ENCODE measurements around the gene SLC35F3. TPM values are rescaled to one million over a fixed set of nuclear protein-coding genes. Genes with fewer than 3 reads are reported as not detected.
"Not testable (repeated sequence)": the region's sequence is repeated elsewhere in the genome, so short reads cannot be mapped to it uniquely, and the experiment has no call there.

Gene SLC35F3
- total RNA-seq, 1 experiment from 2014 or later: 4.6 TPM

DNA sequence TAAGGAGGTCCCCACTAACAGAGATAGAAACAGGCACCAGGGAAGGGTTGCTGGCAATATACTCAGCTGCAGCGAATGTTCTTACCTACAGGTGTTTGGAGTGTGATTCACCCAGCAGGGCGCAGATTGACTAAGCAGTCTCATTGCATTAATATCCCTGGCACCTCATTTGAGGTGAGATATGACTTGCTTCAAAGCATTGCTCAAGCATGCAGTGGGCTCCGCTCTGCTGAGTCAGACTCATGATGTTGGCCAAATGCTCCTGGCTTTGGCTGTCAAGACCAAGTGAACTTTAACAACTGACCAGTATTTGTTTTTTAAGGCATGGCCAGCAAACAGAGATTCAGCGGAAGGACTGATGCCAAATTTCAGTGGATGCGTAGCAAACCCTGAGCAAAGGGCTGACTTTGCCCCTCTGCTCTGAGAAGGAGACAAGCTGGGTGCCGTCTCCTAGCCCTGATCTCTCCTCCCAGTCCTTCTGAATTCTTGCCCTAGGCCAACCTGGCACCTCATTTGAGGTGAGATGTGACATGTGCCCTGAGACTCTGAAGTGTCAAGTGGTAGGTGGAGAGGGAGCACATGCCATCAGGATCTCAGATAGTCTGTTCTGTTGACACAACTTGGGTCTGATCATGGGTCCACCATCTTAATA lies 281.7 kb downstream of the SLC35F3 start:
- DNase-seq (ENCODE audit: low read depth): peak; percentile 88

DNA sequence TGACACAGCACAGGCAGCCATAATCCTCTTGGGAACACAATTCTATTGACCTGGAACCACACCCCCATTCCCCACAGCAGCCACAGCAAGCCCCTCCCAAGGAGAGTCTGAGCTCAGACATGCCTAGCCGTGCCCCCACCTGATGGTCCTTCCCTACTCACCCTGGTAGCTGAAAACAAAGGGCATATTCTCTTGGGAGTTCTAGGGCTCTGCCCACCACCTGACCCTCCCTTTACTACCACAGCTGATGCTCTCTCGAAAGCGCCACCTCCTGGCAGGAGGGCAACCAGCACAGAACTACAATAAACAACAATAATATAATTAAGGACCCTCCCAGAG lies 283.9 kb downstream of the SLC35F3 start:
- peak; percentile 16 for DNase-seq (ENCODE audit: low read depth)

DNA sequence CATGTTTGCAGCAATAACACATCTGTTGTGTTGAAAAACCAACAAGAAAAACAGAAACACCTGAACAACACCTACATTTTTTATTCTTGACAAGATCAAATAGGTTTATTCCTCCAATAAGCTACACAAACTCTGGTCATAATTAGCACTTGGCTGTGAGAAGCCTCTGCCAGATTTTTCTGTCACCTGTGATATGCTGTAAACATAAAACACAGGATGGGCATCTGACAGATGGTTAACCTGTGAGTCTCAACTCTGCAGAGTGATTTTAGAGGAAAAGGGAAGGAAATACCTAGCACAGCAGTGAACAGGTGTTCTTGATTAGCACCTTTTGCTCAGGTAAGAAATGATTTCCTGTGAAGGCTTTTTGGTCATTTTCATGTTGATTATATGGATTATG lies 293.4 kb downstream of the SLC35F3 start:
- DNase-seq (ENCODE audit: low read depth): no peak

DNA sequence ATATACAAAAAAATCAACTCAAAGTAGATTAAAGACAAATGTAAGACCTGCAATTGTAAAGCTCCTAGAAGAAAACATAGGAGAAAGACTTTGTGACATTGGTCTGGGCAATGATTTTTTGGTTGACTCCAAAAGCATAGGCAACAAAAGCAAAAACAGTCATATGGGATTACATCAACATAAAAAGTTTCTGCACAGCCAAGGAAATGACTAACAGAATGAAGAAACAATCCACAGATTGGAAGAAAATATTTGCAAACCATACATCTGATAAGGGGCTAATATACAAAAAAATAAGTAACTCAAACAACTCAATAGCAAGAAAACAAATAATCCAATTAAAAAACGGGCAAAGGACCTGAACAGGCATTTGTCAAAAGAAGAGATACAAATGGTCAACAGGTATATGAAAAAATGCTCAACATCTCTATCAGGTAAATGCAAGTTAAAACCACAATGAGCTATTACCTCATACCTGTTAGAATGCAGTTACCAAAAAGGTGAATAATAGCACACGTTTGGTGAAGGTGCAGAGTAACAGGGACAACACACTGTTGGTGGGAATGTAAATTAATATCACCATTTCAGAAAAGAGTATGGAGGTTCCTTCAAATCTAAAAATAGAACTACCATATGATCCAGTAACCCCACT lies 295.1 kb downstream of the SLC35F3 start:
- no peak for DNase-seq (ENCODE audit: low read depth)

DNA sequence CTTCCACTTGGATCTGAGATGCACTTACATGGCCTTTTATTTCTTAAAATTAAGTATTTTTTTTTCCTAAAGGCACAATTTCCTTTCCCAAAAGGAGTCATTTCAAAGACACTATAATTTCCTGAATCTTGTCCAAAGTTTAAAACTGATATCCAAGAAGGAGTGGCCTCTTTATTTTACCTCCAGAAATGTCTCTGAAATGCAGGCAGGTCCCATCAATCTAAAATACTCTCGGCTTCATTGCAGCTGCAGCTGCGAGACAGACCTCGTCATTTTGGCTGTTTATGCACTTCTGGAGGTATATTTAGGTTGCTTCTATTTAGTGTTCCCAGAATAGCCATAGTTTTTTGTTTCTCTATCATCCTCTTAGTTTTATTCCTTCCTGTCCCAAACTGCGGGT lies 296.1 kb downstream of the SLC35F3 start:
- DNase-seq (ENCODE audit: low read depth): no peak

DNA sequence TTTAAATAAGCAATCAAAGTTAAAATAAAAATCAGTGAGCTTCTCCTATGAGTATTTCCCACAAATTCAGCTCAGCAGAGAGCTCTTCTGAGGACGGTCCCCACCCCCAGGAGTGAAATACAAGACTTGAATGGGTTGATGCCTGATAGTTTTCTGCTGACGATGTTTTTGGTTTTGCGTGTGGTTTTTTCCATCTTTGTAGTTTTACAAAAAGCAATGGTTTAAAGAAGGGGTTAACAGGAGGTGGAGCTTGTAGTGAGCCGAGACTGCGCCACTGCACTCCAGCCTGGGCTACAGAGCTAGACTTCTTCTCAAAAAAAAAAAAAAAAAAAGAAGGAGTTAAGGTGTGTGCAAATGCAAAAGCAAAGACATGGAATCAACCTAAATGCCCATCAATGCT lies 297.1 kb downstream of the SLC35F3 start:
- peak; percentile 21 for DNase-seq (ENCODE audit: low read depth)

DNA sequence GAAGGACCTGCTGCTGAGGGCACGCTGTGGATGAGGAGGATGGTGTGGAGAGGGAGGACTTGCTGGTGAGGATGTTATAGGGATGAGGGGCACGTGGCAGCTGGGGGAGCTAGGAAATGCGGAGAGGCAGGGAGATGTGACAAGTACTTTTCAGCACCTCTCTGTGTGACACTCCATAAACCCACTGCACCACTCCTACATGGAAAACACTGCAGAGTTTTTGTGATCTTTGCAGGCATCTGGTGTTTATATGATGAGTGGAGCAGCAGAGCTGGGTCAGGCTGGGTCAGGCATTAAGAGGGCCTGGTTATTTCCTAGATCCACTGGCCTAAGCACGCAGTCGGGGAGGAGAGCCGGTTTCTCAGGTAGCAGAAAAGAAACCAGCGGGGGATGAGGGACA lies 301.5 kb downstream of the SLC35F3 start:
- peak; percentile 48 for DNase-seq (ENCODE audit: low read depth)

DNA sequence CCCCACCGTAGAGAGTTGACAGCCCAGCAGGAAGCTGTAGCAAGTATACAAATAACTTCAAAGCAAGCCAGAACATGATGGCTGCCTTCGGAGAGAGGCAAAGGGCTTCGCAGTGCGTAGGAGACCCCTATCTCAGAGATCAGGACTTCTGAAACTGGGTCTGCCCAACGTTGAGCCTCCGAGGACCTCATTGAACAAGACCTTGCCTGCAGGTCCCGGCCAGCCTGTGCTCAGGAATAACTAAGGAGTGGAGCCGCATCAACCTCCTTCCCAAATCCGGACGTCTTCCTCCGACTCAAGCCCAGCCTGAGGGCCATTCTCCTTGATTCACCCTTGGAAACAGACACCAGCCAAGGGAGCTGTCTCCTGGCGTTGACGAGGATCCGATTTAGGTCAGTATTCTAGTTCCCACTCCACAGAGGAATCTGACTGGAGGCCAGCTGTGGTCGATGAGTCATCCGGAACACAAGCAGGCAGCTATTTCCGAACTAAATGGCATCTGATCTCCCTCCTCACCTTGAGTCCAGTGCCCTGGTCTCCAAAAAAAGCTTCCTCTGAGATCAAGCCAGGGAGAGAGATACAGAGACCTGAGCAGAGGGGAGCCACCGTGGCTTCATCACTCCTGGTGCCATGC lies 302.3 kb downstream of the SLC35F3 start:
- peak; percentile 98 for DNase-seq (ENCODE audit: low read depth)

DNA sequence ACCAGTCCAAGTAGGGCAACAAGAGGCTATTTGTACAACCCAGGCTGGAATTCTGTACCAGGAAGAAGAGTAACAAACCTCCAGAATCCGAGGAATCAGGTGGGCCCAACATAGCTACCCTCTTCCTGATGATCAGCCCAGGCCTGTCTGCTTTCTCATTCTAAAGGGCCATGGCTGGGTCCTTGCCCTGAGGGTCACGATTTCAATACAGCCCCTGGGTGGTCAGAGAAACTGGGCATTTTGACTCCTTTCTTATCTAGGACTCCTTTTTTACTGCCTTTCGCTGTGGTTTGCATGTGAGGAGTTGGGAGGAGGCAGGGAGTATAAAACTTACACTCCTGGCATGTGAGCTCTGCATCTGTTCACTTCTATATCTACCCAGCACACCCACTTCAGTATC lies 303.9 kb downstream of the SLC35F3 start:
- DNase-seq (ENCODE audit: low read depth): peak; percentile 11

DNA sequence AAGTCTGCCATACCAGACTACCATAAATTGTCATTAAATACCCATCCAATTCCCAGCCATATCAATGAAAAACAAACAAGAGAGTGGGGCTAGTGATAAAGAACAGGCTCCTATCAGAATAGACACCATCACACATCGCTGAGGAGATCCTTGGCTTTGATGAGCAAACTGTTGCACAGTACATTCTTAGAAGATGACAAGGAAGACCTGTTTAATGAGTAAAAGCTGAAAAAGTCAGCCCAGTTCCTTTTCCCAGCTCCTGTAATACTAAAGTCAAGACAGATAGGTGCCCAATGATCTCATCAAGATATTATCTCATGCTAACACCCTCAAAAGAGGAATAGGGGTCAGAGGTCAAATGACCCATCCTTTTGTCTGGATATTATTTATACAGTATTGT lies 304.3 kb downstream of the SLC35F3 start:
- peak; percentile 62 for DNase-seq (ENCODE audit: low read depth)

DNA sequence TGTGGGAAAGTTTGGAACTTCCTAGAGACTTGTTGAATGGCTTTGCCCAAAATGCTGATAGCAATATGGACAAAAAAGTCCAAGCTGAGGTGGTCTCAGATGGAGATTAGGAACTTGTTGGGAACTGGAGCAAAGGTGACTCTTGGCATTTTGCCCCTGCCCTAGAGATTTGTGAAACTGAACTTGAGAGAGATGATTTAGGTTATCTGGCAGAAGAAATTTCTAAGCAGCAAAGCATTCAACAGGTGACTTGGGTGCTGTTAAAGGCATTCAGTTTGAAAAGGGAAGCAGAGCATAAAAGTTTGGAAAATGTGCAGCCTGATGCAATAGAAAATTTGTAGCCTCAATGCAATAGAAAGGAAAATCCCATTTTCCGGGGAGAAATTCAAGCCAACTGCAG lies 306.0 kb downstream of the SLC35F3 start:
- not testable (repeated sequence) for DNase-seq (ENCODE audit: low read depth)

DNA sequence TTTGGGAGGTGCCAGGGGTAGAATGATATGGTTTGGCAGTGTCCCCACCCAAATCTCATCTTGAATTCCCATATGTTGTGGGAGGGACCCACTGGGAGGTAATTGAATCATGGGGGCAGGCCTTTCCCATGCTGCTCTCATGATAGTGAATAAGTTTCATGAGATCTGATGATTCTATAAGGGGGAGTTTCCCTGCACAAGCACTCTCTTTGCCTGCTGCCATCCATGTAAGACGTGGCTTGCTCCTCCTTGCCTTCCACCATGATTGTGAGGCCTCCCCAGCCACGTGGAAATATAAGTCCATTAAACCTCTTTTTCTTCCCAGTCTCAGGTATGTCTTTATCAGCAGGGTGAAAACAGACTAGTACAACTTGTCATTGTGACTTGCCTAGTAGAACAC lies 307.4 kb downstream of the SLC35F3 start:
- DNase-seq (ENCODE audit: low read depth): not testable (repeated sequence)

DNA sequence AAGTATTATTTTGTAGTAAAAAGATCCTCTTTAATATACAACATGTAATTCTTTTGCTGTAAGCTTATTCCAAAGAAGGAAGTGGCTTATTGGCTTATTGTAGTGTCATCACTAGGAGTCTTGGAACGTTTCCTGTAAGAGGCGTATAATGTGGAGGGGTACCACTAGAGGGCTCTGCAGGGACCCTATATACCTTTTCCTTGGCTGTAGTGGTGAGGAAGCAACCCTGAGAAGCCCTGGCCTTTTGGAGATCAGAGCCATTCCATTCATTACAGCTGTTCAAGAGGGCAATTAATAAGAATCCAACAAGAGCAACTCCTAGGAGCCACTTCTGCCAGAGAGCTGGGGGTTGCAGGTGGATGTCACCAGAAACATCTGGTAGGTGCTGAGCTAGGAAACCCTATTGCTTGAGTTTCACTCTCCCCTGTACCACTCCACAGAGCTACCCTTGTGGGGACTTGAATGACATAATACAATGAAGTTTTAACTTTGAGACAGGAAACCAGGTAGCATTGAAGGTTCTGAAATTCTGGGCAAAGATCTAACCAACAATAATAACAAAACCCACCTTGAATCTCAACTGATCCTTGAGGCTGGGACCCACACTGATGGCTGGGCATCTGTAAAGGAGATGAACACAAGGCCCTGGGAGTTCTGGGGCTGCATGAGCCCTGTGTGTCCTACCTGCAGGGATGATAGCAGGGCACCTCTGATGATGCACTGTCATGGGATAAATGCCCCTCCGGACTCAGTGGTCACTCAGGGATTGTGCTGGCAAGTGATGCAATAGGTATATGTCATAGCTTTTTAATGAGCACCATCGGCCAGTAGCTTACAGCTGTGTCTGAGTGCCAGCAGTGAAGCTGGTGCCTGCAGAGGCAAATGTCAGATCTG lies 308.5 kb downstream of the SLC35F3 start:
- DNase-seq (ENCODE audit: low read depth): peak; percentile 60

DNA sequence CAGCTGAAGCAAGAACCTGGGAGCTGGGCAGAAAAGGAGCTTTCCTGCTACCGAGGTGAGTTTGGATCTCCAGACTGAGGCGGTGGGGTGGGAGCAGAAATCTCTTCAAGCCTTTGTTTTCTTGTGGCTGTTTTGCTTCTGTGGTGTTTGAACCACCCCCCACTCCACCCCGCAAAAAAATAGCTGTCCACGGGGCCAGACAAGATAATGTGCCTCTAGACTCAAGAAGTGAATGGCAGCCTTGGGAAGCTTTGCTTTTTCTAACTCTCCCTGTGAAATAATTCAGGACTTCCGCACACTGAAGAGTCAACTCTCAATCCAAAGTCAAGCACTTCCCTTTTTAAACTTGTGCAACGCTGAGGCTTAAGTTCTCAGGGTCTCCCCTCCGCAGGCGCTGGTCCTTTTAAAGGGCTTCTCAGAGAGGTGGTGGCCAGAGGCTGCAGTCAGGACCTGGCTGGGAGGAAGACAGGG lies 309.2 kb downstream of the SLC35F3 start:
- no peak for DNase-seq (ENCODE audit: low read depth)

DNA sequence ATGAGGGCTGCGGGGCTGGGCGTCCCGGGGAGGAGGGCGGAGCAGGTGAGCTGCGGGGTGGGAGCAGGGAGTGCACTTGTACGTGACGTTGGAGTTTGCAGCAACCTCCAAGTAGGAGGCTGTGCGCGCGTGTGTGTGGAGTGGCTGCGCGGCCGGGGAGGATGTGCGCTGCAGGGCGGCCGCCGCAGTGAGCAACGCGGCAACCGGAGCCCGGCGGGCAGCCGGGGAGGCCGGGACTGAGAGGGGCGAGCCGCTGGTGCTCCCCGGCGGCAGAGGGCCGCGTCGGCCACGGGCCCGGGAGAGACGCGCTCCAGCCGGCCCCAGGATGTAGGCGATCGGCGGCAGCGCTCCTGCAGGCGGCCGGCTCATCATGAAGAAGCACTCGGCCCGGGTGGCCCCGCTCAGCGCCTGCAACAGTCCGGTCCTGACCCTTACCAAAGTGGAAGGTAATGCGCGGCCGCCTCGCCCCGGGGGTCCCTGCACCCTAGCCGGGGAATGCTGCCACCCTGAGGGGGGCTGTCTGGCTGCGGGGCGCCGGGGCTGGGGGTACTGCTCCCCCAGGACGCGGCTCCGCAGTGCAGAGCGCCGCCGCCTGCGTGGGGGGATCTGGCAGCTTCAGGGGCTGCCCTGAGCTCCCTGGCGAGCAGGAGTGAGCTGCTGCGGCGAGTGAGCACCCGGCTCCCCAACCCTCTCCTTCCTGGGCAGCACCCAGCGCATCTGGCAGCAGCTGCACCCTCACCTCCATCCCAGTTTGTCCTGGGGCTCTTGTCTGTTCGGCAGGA lies 309.8 kb downstream of the SLC35F3 start:
- DNase-seq (ENCODE audit: low read depth): peak; percentile 29

DNA sequence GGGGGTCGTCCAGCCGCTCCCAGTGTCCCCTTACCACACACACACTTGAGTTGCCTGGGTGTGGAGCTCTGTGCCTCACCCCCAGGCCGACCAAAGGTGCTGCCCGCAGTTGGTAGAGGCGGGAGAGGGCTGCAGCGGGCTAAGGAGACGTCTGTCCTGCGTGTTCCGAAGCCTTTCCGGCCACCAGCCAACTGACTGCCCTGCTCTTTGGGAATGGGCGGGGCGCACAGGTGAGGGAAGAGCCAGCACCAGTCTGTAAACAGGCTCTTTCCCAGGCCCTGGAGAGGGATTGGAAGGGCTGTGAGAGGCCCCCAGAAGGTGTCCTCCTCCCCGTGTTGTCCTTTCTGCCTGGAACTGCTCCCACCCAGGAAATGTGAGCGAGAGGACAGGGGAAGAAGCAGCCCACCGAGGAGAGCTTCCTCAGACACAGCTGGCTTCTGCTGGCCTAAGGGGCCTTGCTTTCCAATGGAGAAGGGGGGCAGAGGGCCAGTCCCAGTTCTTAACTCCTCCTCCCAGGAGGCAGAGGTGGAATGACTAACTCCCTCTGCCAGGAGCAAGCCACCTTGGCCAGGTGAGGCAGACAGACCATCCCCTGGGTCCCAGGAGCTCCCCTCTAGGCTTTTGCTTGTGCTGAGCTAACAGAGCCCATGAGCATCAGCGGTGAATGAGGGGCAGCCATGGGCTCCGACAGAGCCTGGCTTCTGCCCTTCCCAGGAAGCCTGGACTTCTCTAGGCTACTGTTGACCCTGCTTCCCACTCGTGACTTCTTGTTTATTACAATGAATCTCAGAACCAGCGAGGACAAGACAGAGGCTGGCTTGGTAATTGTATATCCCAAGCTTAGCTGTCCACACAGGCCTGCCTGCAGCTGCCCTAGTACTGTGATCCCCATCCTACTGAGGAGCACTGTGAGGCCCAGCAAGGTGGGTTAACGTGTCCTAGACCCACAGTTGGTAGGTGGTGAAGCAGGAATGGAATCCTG lies 310.7 kb downstream of the SLC35F3 start:
- no peak for DNase-seq (ENCODE audit: low read depth)

DNA sequence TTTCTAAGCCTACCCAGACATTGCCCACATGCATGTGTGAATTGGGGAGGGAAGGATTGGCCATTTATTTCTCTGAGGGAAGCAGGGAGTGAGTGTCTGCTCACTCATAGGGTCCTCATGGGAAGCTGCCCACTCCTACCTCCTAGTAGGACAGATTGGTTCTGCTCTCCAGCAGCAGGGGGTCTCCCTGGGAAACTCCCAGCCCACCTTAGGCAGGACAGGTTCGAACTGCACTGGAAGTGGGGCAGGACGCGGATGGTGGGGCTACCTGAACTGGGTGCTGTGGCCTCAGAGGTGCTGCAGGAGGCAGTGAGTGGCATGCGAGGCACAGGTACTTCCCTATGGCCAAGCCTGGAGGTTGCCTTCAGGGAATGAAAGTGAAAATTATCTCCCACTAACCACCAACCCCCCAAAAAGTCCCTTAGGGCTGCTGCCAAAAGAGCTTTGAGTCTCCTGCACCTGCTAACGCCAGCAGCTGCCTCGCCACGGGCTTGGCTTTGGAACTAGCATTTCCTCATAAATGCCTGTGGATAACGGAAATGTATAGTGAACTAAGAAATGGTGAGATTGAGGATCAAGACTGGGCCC lies 311.7 kb downstream of the SLC35F3 start:
- no peak for DNase-seq (ENCODE audit: low read depth)

DNA sequence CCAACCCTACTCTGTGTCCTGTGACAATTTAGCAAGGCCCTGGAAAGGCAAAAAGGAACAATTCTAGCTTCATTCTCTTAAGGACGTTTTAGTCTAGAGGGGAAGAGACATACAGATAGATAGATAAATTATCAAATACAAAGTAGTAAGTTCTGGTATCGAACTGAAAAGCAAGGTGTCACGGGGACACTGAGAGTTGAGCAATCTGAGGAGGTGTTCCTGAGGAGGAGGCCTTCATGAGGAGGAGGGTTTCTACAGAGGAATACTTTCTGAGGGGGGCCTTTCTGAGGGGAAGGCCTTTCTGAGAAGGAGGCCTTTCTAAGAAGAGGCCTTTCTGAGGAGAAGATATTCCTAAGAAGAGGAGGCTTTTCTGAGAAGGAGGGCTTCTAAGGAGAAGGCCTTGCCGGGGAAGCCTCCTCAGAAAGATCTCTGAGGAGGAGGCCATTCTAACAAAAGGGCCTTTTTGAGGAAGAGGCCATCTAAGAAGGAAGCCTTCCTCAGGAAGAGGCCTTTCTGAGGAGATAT lies 312.9 kb downstream of the SLC35F3 start:
- DNase-seq (ENCODE audit: low read depth): no peak

DNA sequence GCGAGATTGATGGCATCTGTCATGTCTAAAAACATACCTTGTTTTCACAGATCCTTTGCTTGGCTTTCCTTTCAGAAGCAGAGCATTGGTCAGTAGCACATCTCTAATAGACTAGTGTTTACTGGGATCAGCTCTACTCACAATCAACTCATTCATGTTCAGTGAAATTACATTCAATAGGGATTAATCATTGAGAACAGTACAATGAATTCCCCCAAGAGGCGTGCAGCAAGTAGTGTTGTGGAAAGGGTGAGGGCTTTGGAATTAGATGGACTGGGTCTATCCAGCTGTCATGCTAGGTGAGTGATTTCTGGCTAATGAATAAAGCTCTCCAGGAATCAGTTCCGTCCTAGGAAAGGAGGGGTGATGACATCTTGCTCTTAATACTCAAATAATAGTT lies 313.6 kb downstream of the SLC35F3 start:
- no peak for DNase-seq (ENCODE audit: low read depth)

DNA sequence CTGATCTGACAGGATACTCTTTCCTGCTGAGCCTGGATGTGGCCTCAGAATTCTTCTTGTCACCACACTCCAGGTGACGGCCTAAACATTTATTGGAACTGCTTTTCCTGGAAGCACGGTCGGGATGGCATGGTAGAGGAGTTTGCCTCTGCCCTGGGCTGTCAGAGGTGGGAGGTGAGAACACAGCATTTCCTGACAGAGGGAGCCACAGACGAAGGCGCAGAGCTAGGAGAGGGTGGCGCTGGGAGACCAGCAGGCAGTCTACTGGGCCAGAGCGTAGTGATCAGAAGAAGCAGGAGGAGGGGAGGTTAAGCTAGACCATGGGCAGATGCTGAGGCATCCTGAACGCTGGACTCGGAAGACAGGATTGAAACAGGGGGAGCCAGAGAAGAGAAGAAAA lies 315.2 kb downstream of the SLC35F3 start:
- DNase-seq (ENCODE audit: low read depth): no peak

Measured in RPMI7951 (cell line).